GM19395 (cell line): ENCODE results near the gene OR11A1.

ENCODE experiments used
- ATAC-seq: cut with Tn5 transposase; IDR thresholded peaks from one replicate; pipeline ENCODE4 v1.9.1; 2021; ENCODE audit warnings: mild to moderate bottlenecking, moderate library complexity; ENCODE audit not compliant: unreplicated experiment

The OR11A1 gene, protein sequence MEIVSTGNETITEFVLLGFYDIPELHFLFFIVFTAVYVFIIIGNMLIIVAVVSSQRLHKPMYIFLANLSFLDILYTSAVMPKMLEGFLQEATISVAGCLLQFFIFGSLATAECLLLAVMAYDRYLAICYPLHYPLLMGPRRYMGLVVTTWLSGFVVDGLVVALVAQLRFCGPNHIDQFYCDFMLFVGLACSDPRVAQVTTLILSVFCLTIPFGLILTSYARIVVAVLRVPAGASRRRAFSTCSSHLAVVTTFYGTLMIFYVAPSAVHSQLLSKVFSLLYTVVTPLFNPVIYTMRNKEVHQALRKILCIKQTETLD

GRCh38 chr6:29456971-29457370 is at the start of gene OR11A1, which contains the start of gene OR2H1:
Gene OR11A1 (minus strand): TSS chr6:29457071. CDS start chr6:29427641, 29,430 bp downstream.
Gene OR2H1 (plus strand): TSS chr6:29457155. CDS start chr6:29461770, 4,615 bp downstream.
- ATAC-seq: no peak

GRCh38 chr6:29506446-29507067 is 49.7 kb upstream of the OR11A1 start:
- no peak for ATAC-seq

- no peak for ATAC-seq
Observed at GRCh38 chr6:29505808-29506207, 48.9 kb upstream of the OR11A1 start.

- ATAC-seq: no peak
Observed at GRCh38 chr6:29504961-29505360, 48.1 kb upstream of the OR11A1 start.

- ATAC-seq: no peak
Observed at GRCh38 chr6:29502597-29502996, 45.7 kb upstream of the OR11A1 start.

DNA sequence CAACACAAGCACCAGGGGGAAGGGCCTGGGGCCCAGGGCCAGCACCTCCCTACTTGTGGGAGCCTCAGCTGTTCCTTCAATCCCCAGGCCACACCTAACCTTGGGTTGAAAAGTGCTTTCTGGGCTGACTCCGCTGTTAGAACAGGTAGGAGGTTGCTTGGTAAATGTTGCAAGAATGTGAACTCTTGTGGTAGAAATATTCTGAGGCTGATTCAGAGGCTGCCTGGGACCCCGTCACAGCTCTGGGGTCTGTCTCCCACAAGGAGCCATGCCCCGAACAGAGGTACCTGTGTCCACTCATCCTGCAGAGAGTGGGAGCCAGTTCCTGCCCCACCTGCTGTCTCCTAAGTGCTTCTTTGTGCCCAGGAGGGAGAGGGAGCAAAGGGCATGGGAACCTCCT is 45.3 kb upstream of the OR11A1 start:
- ATAC-seq: no peak

DNA sequence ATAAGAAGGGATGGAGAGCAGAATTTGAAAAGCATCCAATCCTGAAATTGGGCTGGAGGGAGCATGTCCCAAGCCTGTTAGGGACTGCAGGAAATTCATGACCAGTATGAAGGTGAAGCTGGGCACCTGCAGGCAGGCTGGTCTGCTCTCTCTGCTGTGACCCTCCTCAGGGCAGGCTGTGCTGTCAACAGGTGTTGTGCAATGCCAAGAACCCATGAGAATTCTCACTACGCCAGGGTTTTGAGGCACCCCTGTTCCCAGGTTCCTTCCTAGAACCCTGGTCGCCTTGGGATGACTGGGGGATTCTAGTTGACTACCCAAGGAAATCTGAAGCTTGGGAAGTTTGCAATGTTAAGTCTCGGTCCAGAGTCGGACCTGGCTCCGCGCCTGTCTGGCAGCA is 44.2 kb upstream of the OR11A1 start:
- no peak for ATAC-seq

DNA sequence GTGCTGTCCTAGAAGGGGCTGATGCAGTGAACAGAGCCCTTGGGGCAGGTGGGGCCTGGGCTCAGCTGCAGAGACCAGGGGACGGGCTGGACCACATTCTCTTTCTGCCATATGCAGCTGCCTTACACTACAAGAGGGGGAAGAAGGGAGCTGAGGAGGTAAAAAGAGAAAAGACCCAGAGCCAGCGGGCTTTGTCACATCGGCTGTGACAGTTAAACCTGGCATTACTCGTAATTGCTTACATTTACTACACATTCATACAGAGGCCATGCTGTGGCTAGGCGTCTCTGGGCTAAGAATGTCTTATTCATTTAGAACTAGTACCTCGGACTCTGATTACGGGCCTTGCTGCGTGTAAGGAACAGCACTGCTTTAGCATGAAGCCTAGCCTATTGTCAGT is 43.7 kb upstream of the OR11A1 start:
- no peak for ATAC-seq

GRCh38 chr6:29499704-29500103 is 42.8 kb upstream of the OR11A1 start:
- no peak for ATAC-seq

GRCh38 chr6:29496961-29497360 is 40.1 kb upstream of the OR11A1 start:
- no peak for ATAC-seq

DNA sequence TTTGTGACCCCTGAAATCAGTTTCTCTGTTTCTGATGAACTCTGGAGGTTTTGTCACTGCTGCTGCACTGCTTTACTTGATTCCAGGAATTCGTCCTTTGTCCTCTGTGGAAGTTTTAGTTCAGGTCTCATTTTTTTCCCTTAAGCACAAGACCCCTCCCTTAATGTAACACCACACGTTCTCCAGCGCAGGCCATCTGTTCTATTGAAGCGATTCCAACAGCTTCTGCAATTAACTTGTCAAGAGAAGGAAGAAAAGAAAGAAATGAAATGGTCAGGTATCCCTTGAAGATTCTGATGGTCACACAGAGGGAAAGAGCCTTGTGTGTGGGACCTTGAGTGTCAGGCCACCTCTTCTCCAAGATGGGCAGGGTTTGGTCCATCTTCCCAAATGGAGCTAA is 38.7 kb upstream of the OR11A1 start:
- no peak for ATAC-seq

- ATAC-seq: no peak
Observed at GRCh38 chr6:29494131-29494530, 37.3 kb upstream of the OR11A1 start.

GRCh38 chr6:29493261-29493660 is 36.4 kb upstream of the OR11A1 start:
- no peak for ATAC-seq

DNA sequence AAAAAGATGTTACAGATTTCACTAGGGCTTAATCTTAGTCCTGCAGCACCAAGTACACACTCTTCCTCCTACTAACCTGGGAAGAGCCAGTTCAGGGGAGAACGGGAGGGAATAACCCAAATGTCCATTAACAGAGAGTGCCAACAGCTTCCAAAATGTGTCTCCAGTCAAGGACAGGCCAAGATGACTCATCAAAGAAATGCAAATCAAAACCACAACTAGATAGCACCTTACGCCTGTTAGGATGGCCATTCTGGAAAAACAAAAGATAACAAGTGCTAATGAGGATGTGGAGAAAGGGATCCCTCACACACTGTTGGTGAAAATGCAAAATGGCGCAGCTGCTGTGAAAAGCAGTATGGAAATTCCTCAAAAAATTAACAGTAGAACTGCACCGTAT is 34.7 kb upstream of the OR11A1 start:
- no peak for ATAC-seq

DNA sequence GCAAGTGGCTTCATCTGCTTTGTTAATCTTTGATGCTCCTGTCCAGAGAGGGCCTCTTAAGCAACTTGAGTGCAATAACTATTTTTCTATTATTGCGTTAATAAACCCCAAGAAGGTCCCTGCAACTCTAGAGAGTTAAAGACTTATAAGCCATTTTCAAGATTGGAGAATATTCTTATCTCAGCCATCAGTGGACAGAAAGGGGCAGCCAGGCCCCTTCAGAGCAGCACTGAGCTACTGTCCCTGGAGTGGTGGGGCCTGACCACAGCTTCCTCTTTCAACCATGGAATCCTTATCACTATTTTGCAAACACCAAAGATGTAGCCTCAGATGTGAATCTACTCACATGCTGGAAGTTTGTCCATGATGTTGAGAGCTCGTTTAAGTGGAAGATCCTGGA is 33.7 kb upstream of the OR11A1 start:
- ATAC-seq: no peak

- no peak for ATAC-seq
Observed at GRCh38 chr6:29490055-29490454, 33.2 kb upstream of the OR11A1 start.

GRCh38 chr6:29489286-29489685 is 32.4 kb upstream of the OR11A1 start:
- ATAC-seq: no peak

DNA sequence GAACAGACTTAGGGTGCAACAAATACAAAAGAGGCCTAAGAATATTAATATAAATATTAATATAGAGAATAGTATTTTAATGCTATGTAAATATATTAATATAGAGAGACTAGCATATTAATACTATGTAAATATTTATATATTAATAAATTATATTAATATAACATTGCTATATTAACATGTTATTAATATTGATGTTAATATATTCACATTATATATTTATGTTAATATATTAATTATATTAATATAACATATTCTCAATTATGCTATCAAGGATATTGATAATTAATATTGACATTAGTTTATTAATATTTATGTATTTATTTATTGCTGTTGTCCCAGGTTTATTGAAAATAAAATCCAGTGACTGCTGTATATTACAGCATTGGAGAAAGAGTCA is 32.0 kb upstream of the OR11A1 start:
- no peak for ATAC-seq

DNA sequence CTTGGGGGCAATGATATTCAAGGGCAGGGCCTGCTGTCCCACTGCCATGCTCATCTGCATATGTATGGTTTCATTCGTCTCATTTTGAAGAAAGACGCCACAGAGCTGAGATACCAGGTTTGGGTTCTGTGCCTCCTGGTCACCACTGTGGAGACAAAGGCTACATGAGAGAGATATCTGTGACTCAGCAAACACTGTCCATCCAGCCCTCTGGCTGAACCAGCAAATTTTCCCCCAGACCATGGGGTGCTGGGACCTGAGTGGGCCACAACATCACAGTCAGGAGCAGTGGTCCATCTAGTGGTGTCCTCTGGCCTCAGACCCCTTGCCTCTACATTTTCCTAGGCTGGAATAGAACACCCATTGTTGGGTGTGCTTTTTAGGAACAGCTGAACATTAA is 30.8 kb upstream of the OR11A1 start, which contains the start of gene MAS1L:
Gene MAS1L (minus strand): TSS at position 297 of the 400 bp plus-strand sequence. CDS start 54 bp downstream, at position 243.
- no peak for ATAC-seq

GRCh38 chr6:29487131-29487530 is 30.3 kb upstream of the OR11A1 start:
- no peak for ATAC-seq

- no peak for ATAC-seq
Observed at GRCh38 chr6:29486577-29486976, 29.7 kb upstream of the OR11A1 start.

DNA sequence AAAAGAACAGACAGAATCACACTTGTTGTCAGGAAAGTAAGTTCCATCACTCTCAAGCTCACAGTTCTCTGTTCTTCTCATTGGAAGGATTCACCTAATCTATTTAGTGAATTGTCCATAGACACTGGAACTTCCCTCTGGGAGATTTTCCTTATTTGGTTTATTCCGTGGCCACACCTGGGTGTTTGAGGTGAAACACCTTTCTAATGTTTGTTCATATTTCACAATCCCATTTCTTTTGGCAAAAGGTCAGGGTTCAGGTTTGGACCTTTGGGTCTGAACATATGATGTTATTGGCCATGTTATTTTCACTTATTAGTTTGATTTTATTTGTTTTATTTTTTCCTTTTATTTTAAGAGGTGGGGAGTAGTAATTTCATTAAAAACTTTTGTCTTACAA is 26.9 kb upstream of the OR11A1 start:
- ATAC-seq: no peak
